Tibial nerve (tissue), 3 donors: ENCODE data around the gene GGA1.

ENCODE experiments used
- CTCF ChIP-seq, 5 experiments: fragments of 200-600 bp in 3 of 5; fragments of 450-650 bp in 2 of 5; sonication (generic) in 3 of 5; IDR thresholded peaks; one replicate each; pipeline ENCODE4 v1.5.1; 2016 to 2019; ENCODE audit warnings: antibody characterized with exemption in 5 of 5, mild to moderate bottlenecking in 3 of 5, moderate library complexity in 2 of 5
- POLR2A ChIP-seq, 2 donors: fragments of 450-650 bp; IDR thresholded peaks; one replicate each; pipeline ENCODE4 v1.6.1; 2017; ENCODE audit warnings: antibody characterized with exemption in 2 of 2, mild to moderate bottlenecking in 2 of 2, moderate library complexity in 2 of 2

- TF ChIP-seq POLR2A (IDR thresholded peaks at IDR 0.05): no peak
- no peak for TF ChIP-seq CTCF (IDR thresholded peaks at IDR 0.05)
Observed at GRCh38 chr22:37675930-37676735, 67.5 kb downstream of the GGA1 start.
